KOPT-K1 (cell line): Measurements from ENCODE around the gene ETV4.

Experiments
- H3K27ac ChIP-seq: fragments of 200-600 bp; sonication (generic); 2 replicates; pipeline ENCODE4 v1.5.1; 2016; ENCODE audit warnings: antibody characterized with exemption, mild to moderate bottlenecking, low read depth, low read length; ENCODE audit not compliant: poor library complexity, severe bottlenecking
- H3K36me3 ChIP-seq: fragments of 200-600 bp; sonication (generic); 2 replicates; pipeline ENCODE4 v1.5.1; 2017; ENCODE audit warnings: antibody characterized with exemption, mild to moderate bottlenecking, low read length, moderate library complexity; ENCODE audit not compliant: insufficient read depth
- H3K9me3 ChIP-seq: fragments of 200-600 bp; sonication (generic); 2 replicates; pipeline ENCODE4 v1.5.1; 2017; ENCODE audit warnings: antibody characterized with exemption, low read length, mild to moderate bottlenecking; ENCODE audit not compliant: insufficient read depth, poor library complexity, severe bottlenecking

The ETV4 gene

DNA sequence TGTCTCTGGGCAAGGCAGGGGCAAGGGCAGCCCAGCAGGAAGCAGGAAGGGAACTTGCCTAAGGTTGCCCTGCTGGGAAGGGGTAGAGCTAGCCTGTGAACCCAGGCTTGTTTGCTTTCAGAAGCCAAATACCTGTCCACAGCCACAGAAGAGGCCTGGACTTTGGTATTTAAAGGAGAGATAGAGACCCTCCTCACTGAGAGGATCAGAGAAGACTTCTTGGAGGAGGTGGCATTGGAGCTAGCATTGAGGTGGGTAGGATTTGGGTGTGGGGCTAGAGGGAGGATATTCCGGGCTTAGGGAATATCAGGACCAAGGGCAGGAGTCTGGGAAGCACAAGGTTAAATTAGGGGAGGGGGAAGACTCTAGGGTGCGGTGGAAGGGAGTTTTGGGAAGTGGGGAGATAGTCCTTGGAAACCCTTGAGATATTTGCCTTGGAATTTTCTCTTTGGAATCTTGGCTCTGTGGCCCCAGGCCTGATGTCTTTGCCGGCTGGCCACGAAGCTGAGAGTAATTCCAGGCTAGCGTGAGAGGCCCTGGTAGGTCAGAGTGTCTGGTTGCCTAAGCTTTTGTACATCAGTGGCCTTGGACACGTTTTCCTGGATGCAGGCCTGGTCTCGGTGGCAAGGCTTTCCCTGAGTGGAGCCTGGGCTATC is 13.1 kb upstream of the ETV4 start:
- Histone ChIP-seq H3K36me3 (no peaks in the 10 kb centered on the region), H3K27ac (no peak overlapping the region)

DNA sequence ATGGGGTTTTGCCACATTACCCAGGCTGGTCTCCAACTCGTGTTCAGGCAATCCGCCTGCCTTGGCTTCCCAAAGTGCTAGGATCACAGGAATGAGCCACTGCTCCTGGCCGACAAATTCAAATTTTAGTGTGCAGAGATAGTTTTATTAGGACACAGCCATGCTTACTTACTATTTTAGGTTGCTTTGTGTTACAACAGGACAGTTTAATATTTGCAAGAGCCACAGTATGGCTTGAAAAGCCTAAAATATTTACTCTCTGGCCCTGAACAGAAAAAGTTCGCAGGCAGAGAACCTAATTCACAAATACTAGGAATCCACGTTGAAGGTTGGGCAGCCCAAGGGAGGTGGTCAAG is 12.6 kb upstream of the ETV4 start:
- H3K27ac ChIP-seq: no peak overlapping the region
- H3K9me3 ChIP-seq: no peaks in the 10 kb centered on the region
- no peaks in the 10 kb centered on the region for H3K36me3 ChIP-seq

More for the DNA sequence above, 13.1 kb upstream of the ETV4 start:
- no peaks in the 10 kb centered on the region for H3K9me3 ChIP-seq

DNA sequence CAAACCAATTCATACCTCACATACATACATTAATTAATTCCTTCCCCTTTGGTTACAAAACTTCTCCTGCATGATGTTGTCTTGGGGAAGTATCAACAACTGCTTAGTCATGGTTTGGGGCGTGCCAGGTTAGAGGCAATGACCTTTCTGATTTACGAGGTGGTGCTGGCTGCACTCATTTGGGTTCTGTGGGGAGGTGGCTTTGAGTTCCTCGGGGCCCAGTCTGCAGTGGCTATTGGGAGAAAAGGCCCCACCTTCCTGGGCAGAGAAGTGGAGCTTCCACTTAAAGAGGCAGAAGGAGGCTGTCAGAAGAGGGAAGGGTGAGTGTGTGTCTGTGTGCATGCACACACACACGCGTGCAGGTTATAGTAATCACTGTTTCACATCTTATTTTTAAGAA is 10.2 kb upstream of the ETV4 start:
- Histone ChIP-seq H3K27ac (no peak overlapping the region), H3K36me3 (no peaks in the 10 kb centered on the region), H3K9me3 (no peaks in the 10 kb centered on the region)

GRCh38 chr17:43554857-43555256 is 8.7 kb upstream of the ETV4 start:
- Histone ChIP-seq H3K27ac (no peak overlapping the region), H3K9me3 (no peaks in the 10 kb centered on the region), H3K36me3 (no peaks in the 10 kb centered on the region)

- H3K36me3 ChIP-seq: no peaks in the 10 kb centered on the region
These were observed 7.4 kb upstream of the ETV4 start for GRCh38 chr17:43553573-43553972.

DNA sequence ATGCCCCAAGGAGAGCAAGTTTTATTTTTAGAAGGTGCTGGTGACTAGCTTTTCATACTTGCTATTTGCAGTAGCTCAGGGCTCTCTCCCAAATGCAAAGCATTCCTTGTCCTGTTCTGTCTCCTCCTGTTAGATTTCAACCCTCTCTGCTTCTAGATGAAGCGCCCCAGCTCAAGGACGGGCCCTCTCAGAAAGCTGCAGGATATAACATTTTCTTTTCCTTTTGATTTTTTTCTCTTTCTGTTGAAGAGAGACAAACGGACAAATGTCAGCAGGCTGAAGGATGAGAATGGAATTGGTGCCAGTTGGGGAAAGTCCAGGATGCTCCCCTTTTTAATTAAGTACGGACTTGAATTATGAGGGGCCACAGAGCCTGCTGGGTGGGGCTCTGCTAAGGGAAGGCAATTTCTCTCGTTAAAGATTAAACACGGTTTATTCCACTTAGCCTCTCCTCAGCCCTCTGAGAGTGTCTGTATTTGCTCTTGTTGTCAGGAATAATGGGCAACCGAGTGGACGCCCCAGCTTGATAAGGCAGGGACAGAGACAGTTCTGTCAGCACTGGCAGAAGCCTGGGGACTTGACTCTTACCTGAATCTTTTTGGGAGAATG is 6.2 kb upstream of the ETV4 start:
- Histone ChIP-seq H3K27ac (no peak overlapping the region), H3K36me3 (no peaks in the 10 kb centered on the region), H3K9me3 (no peaks in the 10 kb centered on the region)

More at GRCh38 chr17:43553573-43553972, 7.4 kb upstream of the ETV4 start:
- H3K27ac ChIP-seq: no peak overlapping the region
- H3K9me3 ChIP-seq: no peaks in the 10 kb centered on the region

- no peaks in the 10 kb centered on the region for H3K36me3 ChIP-seq
- no peak overlapping the region for H3K27ac ChIP-seq
- no peaks in the 10 kb centered on the region for H3K9me3 ChIP-seq
These were observed 4.6 kb upstream of the ETV4 start for GRCh38 chr17:43550754-43551153.

GRCh38 chr17:43549496-43549895 is 3.4 kb upstream of the ETV4 start:
- no peaks in the 10 kb centered on the region for H3K36me3 ChIP-seq
- H3K27ac ChIP-seq: no peak overlapping the region
- no peaks in the 10 kb centered on the region for H3K9me3 ChIP-seq

- H3K36me3 ChIP-seq: no peaks in the 10 kb centered on the region
- H3K27ac ChIP-seq: no peak overlapping the region
- no peaks in the 10 kb centered on the region for H3K9me3 ChIP-seq
These were observed 2.7 kb upstream of the ETV4 start for GRCh38 chr17:43548689-43549379.

GRCh38 chr17:43547659-43548256 is 1.6 kb upstream of the ETV4 start:
- Histone ChIP-seq H3K36me3 (no peaks in the 10 kb centered on the region), H3K9me3 (no peaks in the 10 kb centered on the region), H3K27ac (no peak overlapping the region)

GRCh38 chr17:43547189-43547550 is 1.0 kb upstream of the ETV4 start:
- Histone ChIP-seq H3K27ac (no peak overlapping the region), H3K9me3 (no peaks in the 10 kb centered on the region), H3K36me3 (no peaks in the 10 kb centered on the region)

DNA sequence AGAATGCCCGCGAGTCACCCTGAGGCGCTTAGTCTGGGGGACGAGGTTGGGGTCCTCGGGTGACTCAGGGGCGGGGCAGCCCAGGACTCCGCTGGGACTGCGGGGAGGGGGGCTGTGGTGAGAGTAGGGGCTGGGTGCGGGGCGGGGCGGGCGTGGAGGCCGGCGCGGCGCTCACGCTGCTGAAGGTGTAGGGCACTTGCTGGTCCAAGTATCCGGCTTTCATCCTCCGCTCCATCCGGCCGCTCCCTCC is 832 bp downstream of the ETV4 start:
- Histone ChIP-seq H3K9me3 (no peaks in the 10 kb centered on the region), H3K27ac (no peak overlapping the region), H3K36me3 (no peaks in the 10 kb centered on the region)

- Histone ChIP-seq H3K36me3 (no peaks in the 10 kb centered on the region), H3K9me3 (no peaks in the 10 kb centered on the region), H3K27ac (no peak overlapping the region)
These were observed 2.2 kb downstream of the ETV4 start for GRCh38 chr17:43543771-43544575.

DNA sequence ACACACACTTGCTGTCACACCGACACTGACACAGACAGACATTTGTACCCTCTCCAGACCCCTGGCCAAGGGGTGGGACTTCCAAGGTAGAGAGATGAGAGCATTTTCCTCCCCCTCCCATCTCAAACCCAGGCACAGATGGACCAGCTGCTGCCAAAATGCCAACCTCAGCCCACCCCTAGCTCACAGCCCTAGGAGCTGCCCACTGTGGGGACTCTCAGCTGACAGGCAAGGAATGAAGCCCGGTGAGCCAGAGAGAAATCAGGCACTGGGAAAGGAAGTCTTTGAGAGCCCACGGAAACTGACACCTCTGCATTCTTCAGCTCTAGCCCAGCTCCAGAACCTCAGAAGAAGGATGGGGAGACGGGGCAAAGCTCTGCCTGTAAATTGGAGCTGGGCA is 2.8 kb downstream of the ETV4 start:
- Histone ChIP-seq H3K27ac (no peak overlapping the region), H3K36me3 (no peaks in the 10 kb centered on the region), H3K9me3 (no peaks in the 10 kb centered on the region)

DNA sequence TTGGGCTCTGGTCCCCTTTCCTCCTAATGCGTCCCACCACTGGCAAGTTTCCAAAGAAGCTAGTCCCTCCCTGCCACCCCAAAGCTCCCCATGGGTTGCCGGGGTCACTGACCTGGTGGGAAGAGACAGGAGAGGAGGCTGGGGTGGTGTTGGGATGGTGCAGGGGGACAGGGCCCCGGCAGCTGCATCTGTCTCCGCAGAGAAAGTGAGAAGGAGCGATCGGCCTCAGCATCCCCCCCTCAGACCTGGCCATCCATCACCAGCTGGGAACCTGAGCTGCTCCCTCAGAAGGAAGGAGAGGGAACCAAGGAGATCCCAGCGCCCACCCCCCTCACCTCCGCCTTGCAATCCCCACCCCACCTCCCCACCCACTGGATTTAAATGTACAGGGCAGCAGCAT is 3.3 kb downstream of the ETV4 start:
- Histone ChIP-seq H3K27ac (no peak overlapping the region), H3K36me3 (no peaks in the 10 kb centered on the region), H3K9me3 (no peaks in the 10 kb centered on the region)
